Gastrocnemius medialis (tissue), 4 donors: ENCODE measurements around the gene GSX2. TPM values are rescaled to one million over a fixed set of nuclear protein-coding genes. Genes with fewer than 3 reads are reported as not detected.

Experiments
- ATAC-seq, 2 donors: fragments of 150-250 bp; one replicate each; pipeline ENCODE4 v1.9.1; 2016
- DNase-seq, 2 donors: peaks; one replicate each; pipeline ENCODE4 v3.0.0-alpha.2; 2019
- H3K27ac ChIP-seq, 4 donors: fragments of 200-600 bp; sonication (generic); 1 replicate in 1 of 4; 2 replicates in 3 of 4; pipeline ENCODE4 v1.5.1; 2016 to 2018; ENCODE audit warnings: mild to moderate bottlenecking in 2 of 4, moderate library complexity in 1 of 4
- H3K27me3 ChIP-seq, 3 donors: fragments of 200-600 bp; sonication (generic) in 2 of 3; 1 replicate in 1 of 3; 2 replicates in 2 of 3; pipeline versions ENCODE4 v1.5.1 to v1.6.0; 2016 to 2019; ENCODE audit warnings: mild to moderate bottlenecking in 1 of 3, moderate library complexity in 1 of 3
- H3K36me3 ChIP-seq, 2 donors: fragments of 200-600 bp; sonication (generic) in 1 of 2; one replicate each; pipeline ENCODE4 v1.5.1; 2017 to 2018
- H3K4me1 ChIP-seq, 2 donors: fragments of 200-600 bp; sonication (generic) in 1 of 2; one replicate each; pipeline ENCODE4 v1.5.1; 2016 to 2017; ENCODE audit warnings: mild to moderate bottlenecking in 2 of 2
- H3K4me3 ChIP-seq, 4 donors: fragments of 200-600 bp; sonication (generic) in 3 of 4; 1 replicate in 1 of 4; 2 replicates in 3 of 4; pipeline ENCODE4 v1.5.1; 2016 to 2019; ENCODE audit warnings: mild to moderate bottlenecking in 2 of 4
- H3K9me3 ChIP-seq, 3 donors: fragments of 200-600 bp; sonication (generic) in 2 of 3; 1 replicate in 1 of 3; 2 replicates in 2 of 3; pipeline ENCODE4 v1.5.1; 2016 to 2019
- POLR2A ChIP-seq, 2 donors: fragments of 450-650 bp; IDR thresholded peaks; one replicate each; pipeline ENCODE4 v1.6.1; 2017; ENCODE audit warnings: antibody characterized with exemption in 2 of 2, mild to moderate bottlenecking in 2 of 2, moderate library complexity in 2 of 2
- in situ Hi-C, 4 donors: fragments of 200-750 bp; cut with MboI; loops; one replicate each; pipeline versions ENCODE4 v1.15.0 to v1.8.0; 2017; ENCODE audit warnings: low sequenced_read_pairs in 4 of 4
- intact Hi-C: fragments of 100-400 bp; cut with DNase I; formaldehyde crosslinking; loops from one replicate; pipeline ENCODE4 v1.15.1; 2023; ENCODE audit warnings: low total_unique reads
- total RNA-seq, 4 donors: library from RNA; depleted of rRNA; stranded (reverse); fragments of >200 nt; gene quantifications; one replicate each; pipeline versions ENCODE4 v1.1.0 to v1.2.3, GENCODE V29; 2016
- TF ChIP-seq, protein P1 (sequence below), 5 experiments: fragments of 450-650 bp in 3 of 5; fragments of 200-600 bp in 2 of 5; sonication (generic) in 2 of 5; IDR thresholded peaks in 4 of 5; conservative IDR thresholded peaks in 1 of 5; 1 replicate in 4 of 5; 2 replicates in 1 of 5; pipeline ENCODE4 v1.5.1; 2016 to 2019; ENCODE audit warnings: antibody characterized with exemption in 5 of 5, mild to moderate bottlenecking in 3 of 5, moderate library complexity in 3 of 5

The GSX2 gene
- total RNA-seq, 4 donors from 2014 or later = not detected

DNA sequence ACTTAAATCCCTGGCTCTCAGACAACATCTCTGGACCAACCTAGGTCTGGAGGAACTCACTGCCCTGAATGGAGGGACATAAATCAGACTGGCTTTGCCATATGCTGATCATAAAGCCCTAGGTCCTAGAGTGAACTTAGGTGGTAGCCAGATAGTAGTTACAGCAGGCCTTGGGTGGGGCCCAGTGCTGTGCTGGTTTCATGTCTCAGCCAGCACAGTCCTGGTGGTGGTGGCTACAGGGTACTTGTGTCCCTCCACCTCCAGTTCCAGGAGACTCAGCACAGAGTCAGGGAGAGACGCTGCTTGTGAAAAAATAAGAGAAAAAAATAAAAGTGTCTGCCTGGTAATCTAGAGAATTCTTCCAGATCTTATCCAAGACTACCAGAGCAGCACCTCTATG lies 40.3 kb downstream of the GSX2 start:
- H3K4me1 ChIP-seq = no peaks in the 10 kb centered on the region
- in situ Hi-C loops = no loop called here
- H3K27ac ChIP-seq = no peak overlapping the region
- DNase-seq (no peak), ATAC-seq (no peak)
- H3K36me3 ChIP-seq = no peaks in the 10 kb centered on the region
- TF ChIP-seq, protein P1, sequence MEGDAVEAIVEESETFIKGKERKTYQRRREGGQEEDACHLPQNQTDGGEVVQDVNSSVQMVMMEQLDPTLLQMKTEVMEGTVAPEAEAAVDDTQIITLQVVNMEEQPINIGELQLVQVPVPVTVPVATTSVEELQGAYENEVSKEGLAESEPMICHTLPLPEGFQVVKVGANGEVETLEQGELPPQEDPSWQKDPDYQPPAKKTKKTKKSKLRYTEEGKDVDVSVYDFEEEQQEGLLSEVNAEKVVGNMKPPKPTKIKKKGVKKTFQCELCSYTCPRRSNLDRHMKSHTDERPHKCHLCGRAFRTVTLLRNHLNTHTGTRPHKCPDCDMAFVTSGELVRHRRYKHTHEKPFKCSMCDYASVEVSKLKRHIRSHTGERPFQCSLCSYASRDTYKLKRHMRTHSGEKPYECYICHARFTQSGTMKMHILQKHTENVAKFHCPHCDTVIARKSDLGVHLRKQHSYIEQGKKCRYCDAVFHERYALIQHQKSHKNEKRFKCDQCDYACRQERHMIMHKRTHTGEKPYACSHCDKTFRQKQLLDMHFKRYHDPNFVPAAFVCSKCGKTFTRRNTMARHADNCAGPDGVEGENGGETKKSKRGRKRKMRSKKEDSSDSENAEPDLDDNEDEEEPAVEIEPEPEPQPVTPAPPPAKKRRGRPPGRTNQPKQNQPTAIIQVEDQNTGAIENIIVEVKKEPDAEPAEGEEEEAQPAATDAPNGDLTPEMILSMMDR (IDR thresholded peaks at IDR 0.05 in 4 of 5, conservative IDR thresholded peaks at IDR 0.05 in 1 of 5) = no peak
- no peak for TF ChIP-seq POLR2A (IDR thresholded peaks at IDR 0.05)
- H3K9me3 ChIP-seq = no peaks in the 10 kb centered on the region
- intact Hi-C loops = no loop called here
- H3K4me3 ChIP-seq = no peak overlapping the region
- H3K27me3 ChIP-seq = no peaks in the 10 kb centered on the region

DNA sequence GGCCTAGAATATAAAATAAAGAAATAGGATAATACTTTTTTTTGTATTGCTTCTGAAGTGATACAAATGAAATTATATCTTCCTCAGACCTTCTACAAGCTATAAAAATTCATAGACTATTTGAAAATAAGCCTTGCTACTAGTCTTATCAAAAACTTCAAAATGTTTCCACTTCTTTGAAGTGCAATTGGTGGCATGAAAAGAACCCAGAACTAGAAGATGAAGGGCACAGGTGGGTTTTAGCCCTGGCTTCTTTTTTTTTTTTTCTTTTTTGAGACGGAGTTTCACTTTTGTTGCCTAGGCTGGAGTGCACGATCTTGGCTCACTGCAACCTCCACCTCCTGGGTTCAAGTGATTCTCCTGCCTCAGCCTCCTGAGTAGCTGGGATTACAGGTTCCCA lies 44.2 kb downstream of the GSX2 start:
- Histone ChIP-seq H3K27me3 (no peaks in the 10 kb centered on the region), H3K27ac (no peak overlapping the region), H3K36me3 (no peaks in the 10 kb centered on the region), H3K4me3 (no peak overlapping the region), H3K9me3 (no peaks in the 10 kb centered on the region), H3K4me1 (no peaks in the 10 kb centered on the region)
- intact Hi-C loops = no loop called here
- DNase-seq (no peak), ATAC-seq (no peak)
- in situ Hi-C loops = no loop called here
- TF ChIP-seq, protein P1 (IDR thresholded peaks at IDR 0.05 in 4 of 5, conservative IDR thresholded peaks at IDR 0.05 in 1 of 5) = no peak
- no peak for TF ChIP-seq POLR2A (IDR thresholded peaks at IDR 0.05)

DNA sequence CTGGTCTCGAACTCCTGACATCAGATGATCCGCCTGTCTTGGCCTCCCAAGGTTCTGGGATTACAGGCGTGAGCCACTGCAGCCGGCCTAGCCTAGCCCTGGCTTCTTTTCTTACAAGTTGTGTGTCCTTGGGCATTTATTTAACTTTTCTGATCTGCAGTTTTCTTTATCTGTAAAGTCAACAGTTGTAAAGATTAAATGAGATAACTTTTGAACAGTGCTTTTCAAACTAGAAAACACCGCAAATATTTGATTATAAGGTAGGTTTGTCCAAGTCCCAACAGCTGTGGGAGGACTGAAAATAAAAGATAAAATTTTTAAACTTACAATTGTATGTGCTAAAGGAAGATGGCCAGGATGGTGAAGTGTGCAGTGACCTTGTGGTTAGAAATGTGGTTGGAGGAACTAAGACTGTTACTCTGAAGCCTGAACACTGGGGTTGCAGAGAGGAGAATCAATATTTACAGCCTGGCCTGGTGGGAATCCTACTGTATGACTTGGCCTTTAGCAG lies 44.8 kb downstream of the GSX2 start:
- no peak for TF ChIP-seq POLR2A (IDR thresholded peaks at IDR 0.05)
- TF ChIP-seq, protein P1 (IDR thresholded peaks at IDR 0.05 in 4 of 5, conservative IDR thresholded peaks at IDR 0.05 in 1 of 5) = no peak
- H3K27me3 ChIP-seq = no peaks in the 10 kb centered on the region
- no peaks in the 10 kb centered on the region for H3K36me3 ChIP-seq
- H3K27ac ChIP-seq = no peak overlapping the region
- ATAC-seq (no peak), DNase-seq (no peak)
- in situ Hi-C loops = no loop called here
- H3K4me3 ChIP-seq = no peak overlapping the region
- H3K4me1 ChIP-seq = no peaks in the 10 kb centered on the region
- H3K9me3 ChIP-seq = no peaks in the 10 kb centered on the region
- intact Hi-C loops = no loop called here

DNA sequence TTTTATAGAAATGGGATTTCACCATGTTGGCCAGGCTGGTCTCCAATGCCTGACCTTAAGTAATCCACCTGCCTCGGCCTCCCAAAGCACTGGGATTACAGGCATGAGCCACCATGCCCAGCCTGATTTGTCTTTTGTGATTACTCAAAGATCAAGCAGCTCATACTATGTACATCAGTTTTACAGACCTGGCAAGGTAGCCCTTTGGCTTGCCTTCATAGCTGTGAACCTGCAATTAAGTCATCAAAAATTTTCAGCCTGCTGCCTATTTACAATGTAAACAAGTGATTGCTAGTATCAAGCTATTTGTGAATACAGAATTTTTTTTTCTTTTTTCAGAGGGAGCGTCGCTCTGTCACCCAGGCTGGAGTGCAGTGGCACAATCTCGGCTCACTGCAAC lies 46.2 kb downstream of the GSX2 start:
- Histone ChIP-seq H3K36me3 (no peaks in the 10 kb centered on the region), H3K27ac (no peak overlapping the region), H3K9me3 (no peaks in the 10 kb centered on the region), H3K4me1 (no peaks in the 10 kb centered on the region), H3K27me3 (no peaks in the 10 kb centered on the region), H3K4me3 (no peak overlapping the region)
- ATAC-seq (no peak), DNase-seq (no peak)
- intact Hi-C loops (no loop called here), in situ Hi-C loops (no loop called here)
- no peak for TF ChIP-seq POLR2A (IDR thresholded peaks at IDR 0.05)
- TF ChIP-seq, protein P1 (IDR thresholded peaks at IDR 0.05 in 4 of 5, conservative IDR thresholded peaks at IDR 0.05 in 1 of 5) = no peak

DNA sequence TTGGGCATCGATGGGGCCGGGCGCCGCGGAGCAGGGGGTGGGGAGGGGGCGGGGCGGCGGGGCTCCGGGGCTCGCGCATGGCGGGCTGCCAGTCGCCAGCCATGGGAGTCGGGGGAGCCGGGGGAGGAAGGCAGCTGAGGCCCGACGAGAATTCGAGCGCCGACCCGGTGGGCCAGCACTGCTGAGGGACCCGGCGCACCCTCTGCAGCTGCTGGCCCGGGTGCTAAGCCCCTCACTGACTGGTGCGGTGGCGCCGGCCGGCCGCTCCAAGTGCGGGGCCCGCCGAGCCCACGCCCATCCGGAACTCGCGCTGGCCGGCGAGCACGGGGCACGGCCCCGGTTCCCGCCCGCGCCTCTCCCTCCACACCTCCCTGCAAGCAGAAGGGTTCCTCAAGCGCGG lies 49.4 kb downstream of the GSX2 start:
- no peak for ATAC-seq

More for the DNA sequence above, 49.4 kb downstream of the GSX2 start:
- Histone ChIP-seq H3K36me3 (no peaks in the 10 kb centered on the region), H3K27ac (no peak overlapping the region), H3K4me1 (no peaks in the 10 kb centered on the region), H3K4me3 (no peak overlapping the region), H3K9me3 (no peaks in the 10 kb centered on the region), H3K27me3 (no peaks in the 10 kb centered on the region)
- TF ChIP-seq POLR2A (IDR thresholded peaks at IDR 0.05) = no peak
- TF ChIP-seq, protein P1 (IDR thresholded peaks at IDR 0.05 in 4 of 5, conservative IDR thresholded peaks at IDR 0.05 in 1 of 5) = no peak
- intact Hi-C loops (no loop called here), in situ Hi-C loops (no loop called here)
- no peak for DNase-seq
